Vagina (tissue), 2 donors: ENCODE data around the gene TMEM108. TPM values are rescaled to one million over a fixed set of nuclear protein-coding genes. Genes with fewer than 3 reads are reported as not detected.
A peak's percentile ranks its signal among the peaks of the same experiment; 100 is the strongest.

Source experiments
- DNase-seq, 2 donors: peaks; one replicate each; pipeline ENCODE4 v3.0.0-alpha.2; 2017; ENCODE audit errors: extremely low spot score in 2 of 2
- H3K27ac ChIP-seq: fragments of 200-600 bp; sonication (generic); one replicate; pipeline ENCODE4 v1.5.1; 2019
- H3K27me3 ChIP-seq: fragments of 200-600 bp; sonication (generic); one replicate; pipeline ENCODE4 v1.5.1; 2019
- H3K36me3 ChIP-seq, 2 donors: fragments of 200-600 bp; sonication (generic); one replicate each; pipeline ENCODE4 v1.5.1; 2017 to 2019
- H3K4me1 ChIP-seq: fragments of 200-600 bp; sonication (generic); one replicate; pipeline ENCODE4 v1.5.1; 2019
- H3K4me3 ChIP-seq, 2 donors: fragments of 200-600 bp; sonication (generic); 1 replicate in 1 of 2; 2 replicates in 1 of 2; pipeline ENCODE4 v1.5.1; 2016 to 2019
- H3K9me3 ChIP-seq: fragments of 200-600 bp; sonication (generic); one replicate; pipeline ENCODE4 v1.5.1; 2019
- POLR2A ChIP-seq, 2 donors: fragments of 450-650 bp; IDR thresholded peaks; one replicate each; pipeline ENCODE4 v1.6.1; 2017; ENCODE audit warnings: antibody characterized with exemption in 2 of 2, mild to moderate bottlenecking in 2 of 2, moderate library complexity in 2 of 2
- POLR2AphosphoS5 ChIP-seq, 2 donors: sonication (generic); formaldehyde crosslinking; IDR thresholded peaks; one replicate each; pipeline ENCODE4 v1.9.0; 2017; ENCODE audit warnings: antibody characterized with exemption in 2 of 2, mild to moderate bottlenecking in 2 of 2, low read depth in 1 of 2; ENCODE audit not compliant: insufficient read depth in 1 of 2
- intact Hi-C: fragments of 100-400 bp; cut with DNase I; formaldehyde crosslinking; loops from one replicate; pipeline ENCODE4 v1.15.1; 2023
- total RNA-seq: library from RNA; depleted of rRNA; stranded (reverse); fragments of >200 nt; gene quantifications from one replicate; pipeline ENCODE4 v1.2.3, GENCODE V29; 2016
- TF ChIP-seq, protein P1 (sequence below), 3 experiments: fragments of 450-650 bp in 2 of 3; fragments of 200-600 bp in 1 of 3; sonication (generic) in 1 of 3; IDR thresholded peaks; one replicate each; pipeline ENCODE4 v1.5.1; 2017 to 2019; ENCODE audit warnings: antibody characterized with exemption in 3 of 3, mild to moderate bottlenecking in 2 of 3, moderate library complexity in 2 of 3

TMEM108 gene
- total RNA-seq, 1 donor from 2014 or later: 3.2 TPM

DNA sequence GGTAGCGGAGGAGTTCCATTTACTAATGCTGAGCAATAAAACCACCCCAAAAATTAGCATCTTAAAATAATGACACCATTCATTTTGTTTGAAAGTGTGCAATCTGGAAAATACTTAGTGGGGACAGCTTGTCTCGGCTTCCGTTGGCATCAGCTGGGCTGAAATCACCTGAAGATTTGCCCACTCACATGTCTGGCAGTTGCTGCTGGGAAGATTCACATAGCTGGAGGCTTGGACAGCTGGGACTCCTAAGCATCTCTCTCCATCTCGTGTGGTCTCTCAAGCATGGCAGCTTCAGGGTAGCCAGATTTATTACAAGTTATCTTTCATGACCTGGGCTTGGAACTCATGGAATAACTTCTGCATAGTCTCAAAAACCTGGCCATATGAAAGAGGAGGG is 323.2 kb downstream of the TMEM108 start:
- peaks cover 2% of the 10 kb centered on the region for H3K9me3 ChIP-seq
- no peaks in the 10 kb centered on the region for H3K36me3 ChIP-seq
- H3K4me3 ChIP-seq: no peak overlapping the region
- no peak overlapping the region for H3K27ac ChIP-seq
- TF ChIP-seq POLR2A (IDR thresholded peaks at IDR 0.05) (no peak), POLR2AphosphoS5 (IDR thresholded peaks at IDR 0.05; ENCODE audit: insufficient read depth in 1 of 2, low read depth in 1 of 2) (no peak)
- TF ChIP-seq, protein P1, sequence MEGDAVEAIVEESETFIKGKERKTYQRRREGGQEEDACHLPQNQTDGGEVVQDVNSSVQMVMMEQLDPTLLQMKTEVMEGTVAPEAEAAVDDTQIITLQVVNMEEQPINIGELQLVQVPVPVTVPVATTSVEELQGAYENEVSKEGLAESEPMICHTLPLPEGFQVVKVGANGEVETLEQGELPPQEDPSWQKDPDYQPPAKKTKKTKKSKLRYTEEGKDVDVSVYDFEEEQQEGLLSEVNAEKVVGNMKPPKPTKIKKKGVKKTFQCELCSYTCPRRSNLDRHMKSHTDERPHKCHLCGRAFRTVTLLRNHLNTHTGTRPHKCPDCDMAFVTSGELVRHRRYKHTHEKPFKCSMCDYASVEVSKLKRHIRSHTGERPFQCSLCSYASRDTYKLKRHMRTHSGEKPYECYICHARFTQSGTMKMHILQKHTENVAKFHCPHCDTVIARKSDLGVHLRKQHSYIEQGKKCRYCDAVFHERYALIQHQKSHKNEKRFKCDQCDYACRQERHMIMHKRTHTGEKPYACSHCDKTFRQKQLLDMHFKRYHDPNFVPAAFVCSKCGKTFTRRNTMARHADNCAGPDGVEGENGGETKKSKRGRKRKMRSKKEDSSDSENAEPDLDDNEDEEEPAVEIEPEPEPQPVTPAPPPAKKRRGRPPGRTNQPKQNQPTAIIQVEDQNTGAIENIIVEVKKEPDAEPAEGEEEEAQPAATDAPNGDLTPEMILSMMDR (IDR thresholded peaks at IDR 0.05): no peak
- intact Hi-C loops: no loop called here
- DNase-seq: peak in 1 of 2 donors; percentile 28
- no peaks in the 10 kb centered on the region for H3K4me1 ChIP-seq
- no peaks in the 10 kb centered on the region for H3K27me3 ChIP-seq

DNA sequence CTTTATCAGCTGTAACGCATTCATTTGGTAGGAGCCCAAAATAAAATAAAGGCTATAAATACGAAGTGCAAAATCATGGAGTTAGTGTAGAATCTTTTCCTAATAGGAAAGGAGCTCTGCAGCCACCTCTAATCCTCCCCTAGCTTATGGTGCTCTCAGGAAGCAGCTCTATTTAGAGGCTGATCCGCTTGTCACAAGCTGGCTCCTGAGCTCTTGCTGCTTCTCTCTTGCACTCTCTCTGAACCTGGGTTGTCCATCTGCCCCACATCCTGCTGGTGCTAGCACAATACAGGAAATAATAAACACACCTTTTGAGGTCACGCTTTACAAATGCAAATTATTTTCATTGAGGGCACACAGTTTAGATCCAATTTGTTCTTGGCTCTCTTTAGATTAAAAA is 324.3 kb downstream of the TMEM108 start:
- no peaks in the 10 kb centered on the region for H3K36me3 ChIP-seq
- TF ChIP-seq, protein P1 (IDR thresholded peaks at IDR 0.05): no peak
- TF ChIP-seq POLR2A (IDR thresholded peaks at IDR 0.05): no peak
- TF ChIP-seq POLR2AphosphoS5 (IDR thresholded peaks at IDR 0.05; ENCODE audit: insufficient read depth in 1 of 2, low read depth in 1 of 2): no peak
- no peaks in the 10 kb centered on the region for H3K4me1 ChIP-seq
- peak; percentile 34 to 49 for DNase-seq
- intact Hi-C loops: no loop called here
- H3K27ac ChIP-seq: no peak overlapping the region
- H3K4me3 ChIP-seq: no peak overlapping the region
- no peaks in the 10 kb centered on the region for H3K9me3 ChIP-seq
- no peaks in the 10 kb centered on the region for H3K27me3 ChIP-seq

DNA sequence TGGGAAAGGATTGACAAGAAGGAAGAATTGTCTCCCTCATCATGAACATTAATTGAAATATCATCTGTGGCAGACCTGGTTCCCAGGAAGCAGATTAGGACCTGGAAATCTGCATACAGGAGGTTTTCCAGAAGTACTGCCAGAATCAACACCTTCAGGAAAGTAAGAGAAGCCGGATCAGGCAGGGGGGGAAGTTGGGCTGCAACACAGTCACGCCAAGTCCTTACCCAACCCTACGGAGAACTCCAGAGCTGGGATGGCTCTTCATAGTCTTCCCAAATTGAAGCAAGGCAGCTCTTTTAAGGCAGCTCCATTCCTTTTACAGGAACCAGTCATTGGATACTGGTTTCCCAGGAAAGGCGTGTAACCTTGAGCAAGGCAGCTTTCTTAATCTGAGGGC is 326.5 kb downstream of the TMEM108 start:
- Histone ChIP-seq H3K4me1 (no peaks in the 10 kb centered on the region), H3K36me3 (no peaks in the 10 kb centered on the region), H3K9me3 (no peaks in the 10 kb centered on the region), H3K27ac (no peak overlapping the region), H3K4me3 (no peak overlapping the region), H3K27me3 (no peaks in the 10 kb centered on the region)
- peak; percentile 31 to 60 for DNase-seq
- intact Hi-C loops: no loop called here
- no peak for TF ChIP-seq POLR2A (IDR thresholded peaks at IDR 0.05)
- no peak for TF ChIP-seq POLR2AphosphoS5 (IDR thresholded peaks at IDR 0.05; ENCODE audit: insufficient read depth in 1 of 2, low read depth in 1 of 2)
- TF ChIP-seq, protein P1 (IDR thresholded peaks at IDR 0.05): no peak

DNA sequence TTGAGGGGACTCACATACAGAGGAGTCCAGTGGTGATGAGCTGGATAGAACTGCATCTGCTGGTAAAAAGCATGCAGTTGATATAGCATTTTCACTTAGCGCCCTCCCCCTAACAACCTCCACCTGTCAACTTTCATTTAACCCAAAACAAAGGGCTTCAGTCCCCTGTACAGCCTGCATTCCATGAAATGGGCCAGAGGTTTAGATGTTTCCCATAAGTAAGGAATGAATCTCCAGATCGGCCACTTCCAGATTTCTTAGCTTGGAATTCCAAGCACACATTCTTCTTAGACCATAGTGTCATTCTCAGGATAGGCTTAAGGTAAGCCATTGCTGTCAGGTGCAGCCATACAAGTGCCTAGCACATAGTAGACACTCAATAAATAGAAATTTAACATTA is 328.7 kb downstream of the TMEM108 start:
- peak; percentile 22 to 49 for DNase-seq

DNA sequence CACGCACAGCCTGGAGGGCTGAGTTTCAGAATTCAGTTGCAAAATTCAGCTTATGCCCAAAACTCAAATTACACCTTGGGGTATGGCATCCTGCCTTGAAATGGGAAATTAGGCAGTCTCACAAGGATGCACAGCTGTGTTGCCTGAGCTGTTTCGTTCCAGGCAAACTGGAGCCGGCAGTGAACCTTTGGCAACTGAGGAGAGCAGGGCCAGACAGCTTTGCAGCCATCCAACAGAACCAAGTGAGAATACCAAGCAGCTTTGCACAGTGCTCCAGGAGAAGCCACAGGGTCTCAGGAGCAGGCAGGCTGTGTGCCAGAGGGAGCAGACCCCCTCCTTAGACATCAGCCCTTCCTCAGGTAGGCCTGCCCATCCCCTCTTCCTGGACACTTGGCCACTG is 329.2 kb downstream of the TMEM108 start:
- TF ChIP-seq POLR2AphosphoS5 (IDR thresholded peaks at IDR 0.05; ENCODE audit: insufficient read depth in 1 of 2, low read depth in 1 of 2) (no peak), POLR2A (IDR thresholded peaks at IDR 0.05) (no peak)
- TF ChIP-seq, protein P1 (IDR thresholded peaks at IDR 0.05): no peak
- Histone ChIP-seq H3K9me3 (no peaks in the 10 kb centered on the region), H3K4me1 (no peaks in the 10 kb centered on the region), H3K27ac (no peak overlapping the region), H3K27me3 (no peaks in the 10 kb centered on the region), H3K4me3 (no peak overlapping the region), H3K36me3 (no peaks in the 10 kb centered on the region)
- peak; percentile 52 to 61 for DNase-seq
- intact Hi-C loops: no loop called here

More for the DNA sequence above, 328.7 kb downstream of the TMEM108 start:
- no peaks in the 10 kb centered on the region for H3K36me3 ChIP-seq
- no peak overlapping the region for H3K4me3 ChIP-seq
- H3K9me3 ChIP-seq: no peaks in the 10 kb centered on the region
- no peaks in the 10 kb centered on the region for H3K4me1 ChIP-seq
- no peaks in the 10 kb centered on the region for H3K27me3 ChIP-seq
- H3K27ac ChIP-seq: no peak overlapping the region
- intact Hi-C loops: no loop called here
- no peak for TF ChIP-seq POLR2AphosphoS5 (IDR thresholded peaks at IDR 0.05; ENCODE audit: insufficient read depth in 1 of 2, low read depth in 1 of 2)
- no peak for TF ChIP-seq POLR2A (IDR thresholded peaks at IDR 0.05)
- TF ChIP-seq, protein P1 (IDR thresholded peaks at IDR 0.05): no peak
